Body of pancreas (tissue), 4 donors: ENCODE results near the gene LOX.

Experiments
- CTCF ChIP-seq, 7 experiments: fragments of 450-650 bp in 4 of 7; fragments of 200-600 bp in 3 of 7; sonication (generic) in 3 of 7; IDR thresholded peaks; one replicate each; pipeline ENCODE4 v1.5.1; 2016 to 2019; ENCODE audit warnings: antibody characterized with exemption in 7 of 7
- POLR2A ChIP-seq, 3 donors: fragments of 450-650 bp; IDR thresholded peaks; one replicate each; pipeline ENCODE4 v1.6.1; 2016; ENCODE audit warnings: antibody characterized with exemption in 3 of 3, mild to moderate bottlenecking in 2 of 3

DNA sequence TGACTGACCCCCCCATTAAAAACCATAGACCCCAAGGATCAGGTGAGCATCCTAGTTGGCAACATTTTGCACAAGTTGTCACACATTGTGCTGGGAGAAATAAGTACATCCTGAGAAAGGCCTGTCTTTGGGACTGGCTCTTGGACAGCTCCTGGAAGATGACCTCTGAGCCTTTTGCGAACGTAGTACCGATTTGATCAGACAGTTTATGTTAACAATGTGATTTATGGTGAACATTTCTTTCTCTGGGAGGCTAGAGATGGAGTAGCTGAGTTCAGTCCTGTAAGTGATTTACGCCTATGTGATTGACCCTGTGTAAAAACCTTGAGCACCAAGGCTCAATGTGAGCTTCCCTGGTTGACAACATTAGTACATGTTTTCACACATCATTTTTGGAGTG, 41.7 kb downstream of the LOX start:
- no peak for TF ChIP-seq CTCF (IDR thresholded peaks at IDR 0.05)
- no peak for TF ChIP-seq POLR2A (IDR thresholded peaks at IDR 0.05)
